Prostate gland (tissue), 2 donors: ENCODE data around the gene GPR17. TPM values are rescaled to one million over a fixed set of nuclear protein-coding genes. Genes with fewer than 3 reads are reported as not detected.

ENCODE experiments used
- DNase-seq: peaks from one replicate; pipeline ENCODE4 v3.0.0-alpha.2; 2019; ENCODE audit warnings: low spot score
- H3K27ac ChIP-seq, 2 donors: fragments of 200-600 bp; sonication (generic); 2 replicates each; pipeline ENCODE4 v1.5.1; 2017 to 2019
- H3K27me3 ChIP-seq: fragments of 200-600 bp; sonication (generic); replicated peaks from 2 replicates; pipeline ENCODE4 v1.5.1; 2019; ENCODE audit not compliant: insufficient read depth
- H3K36me3 ChIP-seq, 2 donors: fragments of 200-600 bp; sonication (generic); 1 replicate in 1 of 2; 2 replicates in 1 of 2; pipeline versions ENCODE4 v1.5.1 to v1.8.1; 2017 to 2019
- H3K4me1 ChIP-seq: fragments of 200-600 bp; sonication (generic); replicated peaks from 2 replicates; pipeline ENCODE4 v1.5.1; 2019
- H3K4me3 ChIP-seq, 2 donors: fragments of 200-600 bp; sonication (generic); 2 replicates each; pipeline ENCODE4 v1.5.1; 2017 to 2019
- H3K9me3 ChIP-seq: fragments of 200-600 bp; sonication (generic); 2 replicates; pipeline ENCODE4 v1.5.1; 2017
- CTCF ChIP-seq, 4 experiments: fragments of 200-600 bp in 2 of 4; fragments of 450-650 bp in 2 of 4; sonication (generic) in 2 of 4; IDR thresholded peaks; 1 replicate in 3 of 4; 2 replicates in 1 of 4; pipeline ENCODE4 v1.5.1; 2016 to 2019; ENCODE audit warnings: antibody characterized with exemption in 4 of 4, mild to moderate bottlenecking in 2 of 4, moderate library complexity in 2 of 4
- POLR2A ChIP-seq: fragments of 450-650 bp; IDR thresholded peaks from one replicate; pipeline ENCODE4 v1.6.1; 2016; ENCODE audit warnings: antibody characterized with exemption, mild to moderate bottlenecking
- POLR2AphosphoS5 ChIP-seq: sonication (generic); formaldehyde crosslinking; IDR thresholded peaks from one replicate; pipeline ENCODE4 v1.6.1; 2017; ENCODE audit warnings: antibody characterized with exemption
- WGBS: methylation state at CpG from one replicate; pipeline ENCODE4 v1.1.5; 2018; 5-methylcytosine and 5-hydroxymethylcytosine counted together
- intact Hi-C: fragments of 100-400 bp; cut with DNase I; formaldehyde crosslinking; loops from one replicate; pipeline ENCODE4 v1.14.2; 2022
- total RNA-seq, 2 donors: library from RNA; depleted of rRNA; stranded (reverse); fragments of >200 nt; gene quantifications; one replicate each; pipeline ENCODE4 v1.1.0, GENCODE V29; 2016

Gene GPR17
- total RNA-seq, 2 donors from 2014 or later, result not detected

DNA sequence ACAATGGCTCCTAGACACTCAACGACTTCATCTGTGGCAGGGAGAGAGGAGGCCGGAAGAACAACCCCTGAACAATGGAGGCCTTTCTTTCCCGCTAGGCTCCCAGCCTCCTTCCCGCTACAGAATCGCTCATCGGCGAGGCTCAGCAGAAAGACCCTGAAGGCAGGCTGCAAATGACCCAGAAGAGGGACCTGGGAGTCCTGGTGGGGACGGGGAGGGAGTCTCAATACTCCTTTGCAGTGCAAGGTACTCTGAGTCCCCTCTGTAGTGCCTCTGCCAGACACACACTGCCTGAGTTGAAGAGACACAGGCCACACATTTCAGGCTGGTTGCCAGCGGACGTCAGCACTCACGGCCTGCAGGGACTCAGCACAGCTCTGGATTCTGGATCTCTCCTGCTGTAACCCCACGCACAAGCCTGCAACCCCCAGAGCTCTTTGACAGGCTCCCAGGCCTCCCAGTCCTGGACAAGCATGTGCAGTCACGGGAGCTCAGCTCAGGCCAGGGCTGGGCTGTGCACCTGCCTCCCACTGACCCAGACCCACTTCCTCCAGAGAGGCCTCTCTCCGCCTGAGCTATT, 6.1 kb downstream of the GPR17 start:
- H3K27ac ChIP-seq, result no peak overlapping the region
- peaks cover 2% of the 10 kb centered on the region for H3K4me1 ChIP-seq
- no peak for TF ChIP-seq POLR2A
- TF ChIP-seq CTCF (IDR thresholded peaks at IDR 0.05), result no peak
- no peak for TF ChIP-seq POLR2AphosphoS5
- no peaks in the 10 kb centered on the region for H3K36me3 ChIP-seq
- WGBS, result 71% methylated on average over 14 of the region's 14 CpGs
- DNase-seq, result no peak
- no peaks in the 10 kb centered on the region for H3K27me3 ChIP-seq
- no peak overlapping the region for H3K4me3 ChIP-seq
- H3K9me3 ChIP-seq, result no peaks in the 10 kb centered on the region
- intact Hi-C loops, result loop anchor here (2.0 kb wide), 1 partner anchor 43 kb away; no protein-coding TSS in a partner anchor

GRCh38 chr2:127652786-127653357, 6.9 kb downstream of the GPR17 start:
- no peaks in the 10 kb centered on the region for H3K36me3 ChIP-seq
- no peak overlapping the region for H3K4me3 ChIP-seq
- WGBS, result 71% methylated on average over 25 of the region's 25 CpGs
- no peak overlapping the region for H3K27ac ChIP-seq
- peaks cover 2% of the 10 kb centered on the region for H3K4me1 ChIP-seq
- H3K27me3 ChIP-seq, result no peaks in the 10 kb centered on the region
- TF ChIP-seq POLR2A (no peak), POLR2AphosphoS5 (no peak), CTCF (IDR thresholded peaks at IDR 0.05) (no peak)
- intact Hi-C loops, result no loop called here
- no peaks in the 10 kb centered on the region for H3K9me3 ChIP-seq
- DNase-seq, result no peak

- 83% methylated on average over 16 of the region's 16 CpGs for WGBS
- Histone ChIP-seq H3K27ac (no peak overlapping the region), H3K36me3 (no peaks in the 10 kb centered on the region), H3K4me3 (no peak overlapping the region), H3K4me1 (peaks cover 2% of the 10 kb centered on the region), H3K9me3 (no peaks in the 10 kb centered on the region), H3K27me3 (no peaks in the 10 kb centered on the region)
- no peak for DNase-seq
- intact Hi-C loops, result no loop called here
- TF ChIP-seq POLR2AphosphoS5, result no peak
- no peak for TF ChIP-seq CTCF (IDR thresholded peaks at IDR 0.05)
- TF ChIP-seq POLR2A, result no peak
Measured at GRCh38 chr2:127653421-127654083, 7.6 kb downstream of the GPR17 start.

DNA sequence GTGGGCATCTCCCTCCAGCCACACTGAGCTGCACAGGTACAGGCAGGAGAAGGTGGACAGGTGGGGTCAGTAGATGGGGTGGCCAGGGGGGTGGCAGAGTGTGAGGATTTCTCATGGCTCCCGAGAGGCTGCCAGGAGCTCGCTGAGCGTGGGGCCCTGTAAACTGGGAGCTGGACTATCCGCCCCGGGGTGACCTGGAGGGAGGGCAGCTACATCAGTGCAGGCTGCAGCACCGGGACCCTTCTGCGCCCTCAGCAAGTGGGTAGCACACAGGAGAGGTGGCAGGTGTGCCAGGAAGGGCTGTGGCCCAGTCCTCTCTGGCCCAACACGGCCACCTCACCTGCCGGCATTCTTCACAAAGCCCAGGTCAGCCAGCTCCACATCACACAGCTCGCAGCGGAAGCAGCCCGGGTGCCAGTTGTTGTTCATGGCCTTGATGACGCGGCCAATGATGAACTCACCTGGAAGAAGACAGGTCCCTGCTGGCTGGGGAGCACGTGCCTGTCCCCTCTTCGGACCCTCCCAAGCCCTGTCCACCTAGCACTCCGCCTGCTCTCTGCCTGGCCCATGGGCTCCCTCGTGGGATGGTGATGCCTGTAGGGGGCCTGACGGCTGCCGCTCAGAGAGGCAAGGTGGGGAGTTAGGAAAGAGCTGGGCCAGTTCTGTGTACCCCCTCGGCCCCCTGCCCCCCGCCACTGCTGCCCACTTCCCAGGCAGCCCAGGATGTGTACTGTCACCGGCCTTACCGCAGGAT, 8.3 kb downstream of the GPR17 start:
- WGBS, result 89% methylated on average over 24 of the region's 24 CpGs
- TF ChIP-seq POLR2AphosphoS5 (no peak), CTCF (IDR thresholded peaks at IDR 0.05) (no peak), POLR2A (no peak)
- no peaks in the 10 kb centered on the region for H3K36me3 ChIP-seq
- H3K4me3 ChIP-seq, result no peak overlapping the region
- H3K4me1 ChIP-seq, result no peaks in the 10 kb centered on the region
- H3K27me3 ChIP-seq, result no peaks in the 10 kb centered on the region
- DNase-seq, result no peak
- intact Hi-C loops, result no loop called here
- no peak overlapping the region for H3K27ac ChIP-seq
- H3K9me3 ChIP-seq, result no peaks in the 10 kb centered on the region
